WERI-Rb-1 (cell line): ENCODE data around the gene YEATS2.
"Not testable (repeated sequence)": the region's sequence is repeated elsewhere in the genome, so short reads cannot be mapped to it uniquely, and the experiment has no call there.

Experiments used
- DNase-seq: peaks from one replicate; pipeline ENCODE4 v3.0.0-alpha.2; 2020
- H3K27ac ChIP-seq: fragments of 250-450 bp; sonication (Bioruptor Pico); 2 replicates; pipeline ENCODE4 v1.5.1; 2020; ENCODE audit warnings: mild to moderate bottlenecking, moderate library complexity
- H3K27me3 ChIP-seq: fragments of 250-450 bp; sonication (Bioruptor Pico); 2 replicates; pipeline ENCODE4 v1.5.1; 2021; ENCODE audit warnings: mild to moderate bottlenecking, low read depth, moderate library complexity; ENCODE audit not compliant: insufficient read depth, severe bottlenecking
- H3K36me3 ChIP-seq: fragments of 250-450 bp; sonication (Bioruptor Pico); 2 replicates; pipeline ENCODE4 v1.5.1; 2020; ENCODE audit warnings: mild to moderate bottlenecking, moderate library complexity
- H3K4me3 ChIP-seq: 2 replicates; pipeline ENCODE4 v1.5.1; 2011; ENCODE audit warnings: low read depth, mild to moderate bottlenecking, control low read depth, low read length
- H3K9me3 ChIP-seq: fragments of 250-450 bp; sonication (Bioruptor Pico); 2 replicates; pipeline ENCODE4 v1.5.1; 2021; ENCODE audit warnings: mild to moderate bottlenecking, moderate library complexity; ENCODE audit not compliant: severe bottlenecking
- CTCF ChIP-seq: IDR thresholded peaks from 2 replicates; pipeline ENCODE4 v1.5.1; 2011; ENCODE audit warnings: low read depth, mild to moderate bottlenecking, control low read depth, inconsistent platforms, low read length

Gene YEATS2

GRCh38 chr3:183734750-183735494 lies 37.3 kb downstream of the YEATS2 start:
- H3K4me3 ChIP-seq, result no peak overlapping the region
- no peaks in the 10 kb centered on the region for H3K27me3 ChIP-seq
- no peaks in the 10 kb centered on the region for H3K9me3 ChIP-seq
- H3K27ac ChIP-seq, result no peak overlapping the region
- TF ChIP-seq CTCF, result no peak
- no peak for DNase-seq
- peaks cover 81% of the 10 kb centered on the region for H3K36me3 ChIP-seq

GRCh38 chr3:183737116-183737515 lies 39.5 kb downstream of the YEATS2 start:
- DNase-seq, result no peak
- H3K36me3 ChIP-seq, result peaks cover 82% of the 10 kb centered on the region
- H3K27me3 ChIP-seq, result no peaks in the 10 kb centered on the region
- no peak overlapping the region for H3K27ac ChIP-seq
- no peak overlapping the region for H3K4me3 ChIP-seq
- H3K9me3 ChIP-seq, result no peaks in the 10 kb centered on the region
- no peak for TF ChIP-seq CTCF

- H3K4me3 ChIP-seq, H3K9me3 ChIP-seq, H3K27ac ChIP-seq, DNase-seq, H3K27me3 ChIP-seq: not testable (repeated sequence)
- peaks cover 75% of the 10 kb centered on the region for H3K36me3 ChIP-seq
Measured at GRCh38 chr3:183740154-183740553, 42.6 kb downstream of the YEATS2 start.

- H3K27ac ChIP-seq, result no peak overlapping the region
- TF ChIP-seq CTCF, result no peak
- no peak for DNase-seq
- no peak overlapping the region for H3K4me3 ChIP-seq
- no peaks in the 10 kb centered on the region for H3K27me3 ChIP-seq
- H3K9me3 ChIP-seq, result no peaks in the 10 kb centered on the region
- H3K36me3 ChIP-seq, result peaks cover 58% of the 10 kb centered on the region
Measured at GRCh38 chr3:183743231-183743630, 45.6 kb downstream of the YEATS2 start.

- no peaks in the 10 kb centered on the region for H3K27me3 ChIP-seq
- peaks cover 71% of the 10 kb centered on the region for H3K36me3 ChIP-seq
- DNase-seq, result no peak
- no peak for TF ChIP-seq CTCF
- H3K4me3 ChIP-seq, result no peak overlapping the region
- no peaks in the 10 kb centered on the region for H3K9me3 ChIP-seq
- H3K27ac ChIP-seq, result no peak overlapping the region
Measured at GRCh38 chr3:183745300-183746098, 47.9 kb downstream of the YEATS2 start.

- no peak for DNase-seq
- peaks cover 83% of the 10 kb centered on the region for H3K36me3 ChIP-seq
- TF ChIP-seq CTCF, result no peak
Measured at GRCh38 chr3:183754052-183754451, 56.5 kb downstream of the YEATS2 start.

More at GRCh38 chr3:183754052-183754451, 56.5 kb downstream of the YEATS2 start:
- Histone ChIP-seq H3K4me3 (no peak overlapping the region), H3K27ac (no peak overlapping the region), H3K9me3 (no peaks in the 10 kb centered on the region), H3K27me3 (no peaks in the 10 kb centered on the region)
